Fibroblast of the aortic adventitia (primary cell): ENCODE data around the gene CHD5. TPM values are rescaled to one million over a fixed set of nuclear protein-coding genes. Genes with fewer than 3 reads are reported as not detected.

Source experiments
- DNase-seq: peaks from one replicate; pipeline ENCODE4 v3.0.0-alpha.2; 2010; ENCODE audit warnings: low read depth
- H3K4me3 ChIP-seq: 2 replicates; pipeline ENCODE4 v1.5.1; 2011; ENCODE audit warnings: low read depth, mild to moderate bottlenecking, control low read depth, low read length, moderate library complexity
- CTCF ChIP-seq: IDR thresholded peaks from 2 replicates; pipeline ENCODE4 v1.5.1; 2011; ENCODE audit warnings: mild to moderate bottlenecking, low read length, control low read depth, inconsistent platforms; ENCODE audit not compliant: insufficient read depth
- total RNA-seq: library from RNA; depleted of rRNA; stranded (reverse); fragments of >200 nt; gene quantifications from 2 replicates; pipeline ENCODE4 v1.2.3, GENCODE V29; 2012; ENCODE audit warnings: low replicate concordance

CHD5 gene
- total RNA-seq, 1 donor: 0.09 TPM

GRCh38 chr1:6208723-6209660 is 28.9 kb upstream of the CHD5 start:
- no peak for DNase-seq
- peak overlapping the region; percentile 41 for H3K4me3 ChIP-seq
- peak; percentile 48 for TF ChIP-seq CTCF

GRCh38 chr1:6207921-6208320 is 27.8 kb upstream of the CHD5 start:
- no peak for DNase-seq
- no peak for TF ChIP-seq CTCF
- H3K4me3 ChIP-seq: no peak overlapping the region

- peak overlapping the region; percentile 65 for H3K4me3 ChIP-seq
- TF ChIP-seq CTCF: no peak
These were observed 27.2 kb upstream of the CHD5 start for GRCh38 chr1:6207075-6207885.

GRCh38 chr1:6206520-6206855 is 26.4 kb upstream of the CHD5 start:
- no peak for TF ChIP-seq CTCF
- peak overlapping the region; percentile 65 for H3K4me3 ChIP-seq
- no peak for DNase-seq

More at GRCh38 chr1:6207075-6207885, 27.2 kb upstream of the CHD5 start:
- no peak for DNase-seq

- peak within 1 kb of the TSS; percentile 65 for H3K4me3 ChIP-seq
- TF ChIP-seq CTCF: no peak
- DNase-seq: peak; percentile 67
These were observed 25.9 kb upstream of the CHD5 start, which contains the start of gene RNF207 for GRCh38 chr1:6205849-6206519. RNF207 (plus strand) TSS chr1:6206119; CDS start chr1:6206536, 417 bp downstream.

- no peak for TF ChIP-seq CTCF
- DNase-seq: no peak
- H3K4me3 ChIP-seq: no peak overlapping the region
These were observed 22.1 kb upstream of the CHD5 start for GRCh38 chr1:6202256-6202655.
